ENCODE results near the gene PAPSS2.
"Not testable (repeated sequence)": the region's sequence is repeated elsewhere in the genome, so short reads cannot be mapped to it uniquely, and the experiment has no call there.

- TF ChIP-seq POLR2A, CTCF (IDR thresholded peaks at IDR 0.05): not testable (repeated sequence)
Measured at GRCh38 chr10:87644500-87644899, 15.2 kb upstream of the PAPSS2 start.
